ENCODE results near the gene KCNQ4.

DNA sequence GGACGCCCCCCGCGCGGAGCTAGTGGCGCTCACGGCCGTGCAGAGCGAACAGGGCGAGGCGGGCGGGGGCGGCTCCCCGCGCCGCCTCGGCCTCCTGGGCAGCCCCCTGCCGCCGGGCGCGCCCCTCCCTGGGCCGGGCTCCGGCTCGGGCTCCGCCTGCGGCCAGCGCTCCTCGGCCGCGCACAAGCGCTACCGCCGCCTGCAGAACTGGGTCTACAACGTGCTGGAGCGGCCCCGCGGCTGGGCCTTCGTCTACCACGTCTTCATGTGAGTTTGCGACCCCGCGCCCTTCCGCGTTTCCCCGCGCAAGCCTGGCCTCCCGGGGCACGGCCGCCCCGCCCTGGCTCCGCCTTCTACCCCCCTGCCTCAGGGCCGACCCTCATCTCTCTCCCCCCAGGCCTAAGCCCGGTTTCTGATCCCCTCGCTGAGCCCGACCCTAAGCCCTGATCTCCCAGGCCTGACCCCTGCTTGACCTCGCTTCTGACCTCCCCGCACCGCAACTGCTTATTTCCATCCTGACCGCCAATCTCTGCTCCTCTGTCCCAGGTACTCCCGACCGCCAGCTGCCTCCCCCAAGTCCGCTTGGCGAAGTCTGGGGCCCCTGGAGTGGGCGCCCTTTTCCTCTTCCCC is 669 bp downstream of the KCNQ4 start:
- TF ChIP-seq, protein P1, sequence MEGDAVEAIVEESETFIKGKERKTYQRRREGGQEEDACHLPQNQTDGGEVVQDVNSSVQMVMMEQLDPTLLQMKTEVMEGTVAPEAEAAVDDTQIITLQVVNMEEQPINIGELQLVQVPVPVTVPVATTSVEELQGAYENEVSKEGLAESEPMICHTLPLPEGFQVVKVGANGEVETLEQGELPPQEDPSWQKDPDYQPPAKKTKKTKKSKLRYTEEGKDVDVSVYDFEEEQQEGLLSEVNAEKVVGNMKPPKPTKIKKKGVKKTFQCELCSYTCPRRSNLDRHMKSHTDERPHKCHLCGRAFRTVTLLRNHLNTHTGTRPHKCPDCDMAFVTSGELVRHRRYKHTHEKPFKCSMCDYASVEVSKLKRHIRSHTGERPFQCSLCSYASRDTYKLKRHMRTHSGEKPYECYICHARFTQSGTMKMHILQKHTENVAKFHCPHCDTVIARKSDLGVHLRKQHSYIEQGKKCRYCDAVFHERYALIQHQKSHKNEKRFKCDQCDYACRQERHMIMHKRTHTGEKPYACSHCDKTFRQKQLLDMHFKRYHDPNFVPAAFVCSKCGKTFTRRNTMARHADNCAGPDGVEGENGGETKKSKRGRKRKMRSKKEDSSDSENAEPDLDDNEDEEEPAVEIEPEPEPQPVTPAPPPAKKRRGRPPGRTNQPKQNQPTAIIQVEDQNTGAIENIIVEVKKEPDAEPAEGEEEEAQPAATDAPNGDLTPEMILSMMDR (IDR thresholded peaks at IDR 0.05), result no peak
- peak; percentile 63 for TF ChIP-seq EZH2 (IDR thresholded peaks at IDR 0.05; ENCODE audit: borderline replicate concordance, insufficient read depth, low read depth, low read length, poor library complexity, severe bottlenecking)

Measured in B cell (primary cell).